HG03175 (cell line): ENCODE results near the gene NTN4.
A peak's percentile ranks its signal among the peaks of the same experiment; 100 is the strongest.
"Not testable (repeated sequence)": the region's sequence is repeated elsewhere in the genome, so short reads cannot be mapped to it uniquely, and the experiment has no call there.

Experiments
- ATAC-seq: cut with Tn5 transposase; IDR thresholded peaks from one replicate; pipeline ENCODE4 v1.9.1; 2021; ENCODE audit warnings: mild to moderate bottlenecking, moderate library complexity; ENCODE audit not compliant: unreplicated experiment

NTN4 gene

DNA sequence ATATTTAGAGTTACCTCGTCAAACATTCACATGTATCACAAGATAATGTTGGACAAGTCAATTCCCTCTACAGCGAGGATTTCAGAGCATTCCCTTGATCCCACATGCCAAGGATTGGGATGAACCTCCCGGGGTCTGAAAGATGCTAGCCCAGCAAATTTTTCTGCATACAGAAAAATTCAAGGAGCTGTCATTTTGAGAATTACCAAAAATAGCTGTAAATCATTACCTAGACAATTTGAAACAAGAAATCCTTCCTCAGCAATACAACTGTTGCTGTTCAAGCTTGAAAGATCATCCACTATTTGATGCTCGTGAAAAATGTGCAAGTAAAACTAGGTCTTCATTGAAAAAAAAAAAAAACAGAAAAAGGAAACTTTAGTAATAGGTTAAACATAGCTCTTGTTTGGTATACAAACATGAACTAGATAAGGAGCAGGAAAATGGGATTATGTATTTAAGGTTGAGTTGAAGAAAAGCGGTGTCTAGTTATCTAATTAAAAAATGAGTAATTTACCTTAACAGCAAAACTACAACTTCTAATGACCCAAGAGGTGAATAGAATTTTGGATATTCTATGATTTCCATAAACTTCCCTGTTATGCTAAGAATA lies 73.1 kb downstream of the NTN4 start:
- ATAC-seq, result no peak

DNA sequence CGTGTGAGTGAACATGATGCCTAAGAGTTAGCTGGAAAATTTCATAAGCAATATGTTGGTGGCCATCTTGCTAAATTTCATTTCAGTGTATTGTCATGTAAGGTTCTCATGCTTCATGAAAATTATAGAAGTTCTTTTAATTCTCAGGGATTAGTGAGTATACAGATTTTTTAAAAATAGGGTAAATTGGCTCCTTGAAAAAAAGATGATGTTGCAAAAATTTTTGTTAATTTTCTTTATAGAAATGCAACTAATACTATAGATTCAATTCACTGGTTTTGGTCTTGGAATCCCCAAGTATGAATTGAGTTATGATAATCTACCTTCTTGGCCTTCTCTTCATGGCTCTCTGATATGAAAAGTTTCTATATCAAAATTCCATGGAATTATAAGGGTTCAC lies 75.4 kb downstream of the NTN4 start:
- no peak for ATAC-seq

DNA sequence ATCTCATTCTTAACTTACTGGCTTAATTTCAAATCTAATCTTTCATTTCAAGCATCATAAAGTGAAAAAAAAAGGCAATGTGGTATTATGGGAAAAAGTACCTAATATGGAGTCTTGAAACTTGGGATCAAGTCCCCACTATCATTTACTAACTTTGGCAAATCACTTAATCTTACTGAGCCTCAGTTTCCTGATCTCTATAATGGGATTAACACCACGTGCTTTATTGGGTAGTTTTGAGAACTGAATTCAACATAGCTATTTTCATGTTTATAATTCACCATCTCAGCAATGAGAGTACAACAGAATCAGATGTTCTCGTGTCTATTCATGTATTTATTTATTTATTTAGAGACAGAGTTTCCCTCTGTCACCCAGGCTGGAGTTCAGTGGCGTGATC lies 78.3 kb downstream of the NTN4 start:
- no peak for ATAC-seq

DNA sequence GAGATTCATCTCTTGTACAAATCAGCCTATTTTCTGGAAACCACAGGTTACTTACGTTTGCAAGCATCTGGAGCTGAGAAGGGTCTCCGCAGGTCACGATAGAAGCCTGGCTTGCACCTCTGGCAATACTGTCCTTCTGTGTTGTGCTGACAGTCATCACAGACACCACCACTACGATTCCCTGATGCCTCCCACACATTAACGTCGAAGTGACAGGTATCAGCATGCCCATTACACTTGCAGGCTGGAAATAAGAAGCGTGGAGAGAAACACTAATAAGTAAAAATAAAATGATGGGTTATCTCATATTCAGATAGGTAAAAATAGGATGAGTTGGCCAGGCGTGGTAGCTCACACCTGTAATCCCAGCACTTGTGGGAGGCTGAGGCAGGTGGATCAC lies 80.2 kb downstream of the NTN4 start:
- no peak for ATAC-seq

DNA sequence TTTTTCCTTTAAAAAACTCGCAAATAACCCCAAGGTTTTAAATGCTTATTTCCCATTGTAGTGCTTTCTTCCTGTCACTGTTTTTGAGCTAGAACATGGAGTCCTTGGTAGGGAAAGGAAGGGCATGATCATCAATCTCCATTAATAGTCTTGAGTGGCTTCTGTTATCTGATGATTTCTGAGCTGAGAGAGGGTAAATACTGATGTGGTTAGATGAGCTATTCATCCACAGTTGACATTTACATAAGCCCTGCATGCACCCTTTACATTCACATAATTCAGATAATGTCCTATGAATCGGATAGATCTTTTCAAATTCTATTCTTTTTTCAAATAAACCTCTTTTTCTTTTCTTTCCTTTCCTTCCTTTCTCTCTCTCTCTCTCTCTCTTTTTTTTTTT lies 81.4 kb downstream of the NTN4 start:
- no peak for ATAC-seq

DNA sequence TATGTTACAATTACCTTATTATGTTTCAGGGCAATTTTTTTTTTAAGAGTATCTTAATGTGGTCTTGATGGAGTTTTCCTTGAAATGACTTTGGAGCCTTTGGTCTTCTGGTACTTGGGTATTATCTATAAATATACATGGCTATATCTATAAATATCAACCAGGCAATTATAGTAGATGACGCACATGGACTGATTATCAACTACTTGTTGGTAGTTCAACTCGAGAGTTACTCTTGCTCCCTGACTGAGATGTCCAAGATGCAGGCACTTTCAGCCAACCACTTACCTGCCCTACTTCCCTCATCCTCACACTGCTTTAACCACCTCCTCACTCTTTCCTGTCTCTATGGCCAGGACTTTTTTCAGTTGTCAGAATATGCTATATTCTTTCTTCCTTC lies 85.4 kb downstream of the NTN4 start:
- no peak for ATAC-seq

DNA sequence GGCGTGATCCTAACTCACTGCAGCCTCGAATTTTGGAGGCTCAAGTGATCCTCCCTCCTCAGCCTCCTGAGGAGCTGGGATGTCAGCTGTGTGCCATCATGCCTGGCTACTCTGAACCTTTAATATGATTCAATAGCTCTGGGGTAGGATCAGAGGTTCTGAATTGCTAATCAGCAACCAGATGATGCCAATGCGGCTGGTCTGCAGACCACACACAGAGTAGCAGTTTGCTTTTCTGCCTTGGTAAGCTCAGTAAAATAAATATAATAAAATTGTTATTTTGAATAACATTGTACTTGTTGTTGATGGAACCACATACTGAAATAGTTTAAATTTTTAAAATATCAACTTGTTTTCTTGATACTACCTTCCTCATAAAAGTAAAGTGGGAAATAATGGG lies 86.6 kb downstream of the NTN4 start:
- ATAC-seq, result no peak

DNA sequence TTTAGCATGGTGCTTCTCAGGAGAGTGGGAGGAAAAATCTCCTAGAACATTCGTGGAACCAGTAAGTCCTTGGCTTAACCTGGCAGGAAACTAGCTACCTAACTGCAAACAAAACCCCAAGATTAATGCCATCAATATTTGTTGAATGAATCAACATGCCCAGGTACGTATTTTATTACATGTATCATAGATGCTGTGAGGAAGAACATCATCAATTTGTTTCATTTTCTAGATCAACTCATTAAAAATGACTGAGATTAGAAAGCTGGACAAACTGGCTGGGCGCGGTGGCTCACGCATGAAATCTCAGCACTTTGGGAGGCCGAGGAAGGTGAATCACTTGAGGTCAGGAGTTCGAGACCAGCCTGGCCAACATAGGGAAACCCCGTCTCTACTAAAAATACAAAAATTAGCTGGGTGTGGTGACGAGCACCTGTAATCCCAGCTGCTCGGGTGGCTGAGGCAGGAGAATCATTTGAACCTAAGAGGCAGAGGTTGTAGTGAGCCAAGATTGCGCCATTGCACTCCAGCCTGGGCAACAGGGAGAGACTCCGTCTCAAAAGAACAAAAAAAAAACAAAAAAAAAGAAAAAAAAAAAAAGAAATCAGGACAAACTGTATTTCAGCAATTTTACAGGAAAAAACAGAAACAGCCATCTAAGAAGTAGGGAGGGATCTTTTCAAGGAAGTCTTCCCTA lies 88.7 kb downstream of the NTN4 start:
- ATAC-seq, result no peak

DNA sequence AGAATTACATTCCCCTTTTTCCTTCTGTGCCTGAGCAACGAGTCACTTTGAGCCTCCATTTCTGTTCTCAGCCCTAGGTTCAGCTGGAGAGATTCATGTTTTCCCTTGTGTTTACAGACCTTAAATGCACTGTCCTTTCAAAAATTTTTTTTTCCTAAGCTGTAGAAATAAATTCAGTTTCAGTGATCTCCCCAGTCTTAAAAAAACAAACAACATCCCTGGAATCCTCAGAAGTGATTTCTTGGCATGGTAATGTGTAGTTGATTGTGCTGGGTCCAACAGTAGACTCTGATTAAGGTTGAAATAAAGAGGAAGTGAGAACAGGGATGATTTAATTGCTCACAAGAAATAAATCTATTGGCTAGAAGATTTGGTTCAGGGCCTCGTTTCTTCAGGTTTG lies 89.3 kb downstream of the NTN4 start:
- no peak for ATAC-seq

DNA sequence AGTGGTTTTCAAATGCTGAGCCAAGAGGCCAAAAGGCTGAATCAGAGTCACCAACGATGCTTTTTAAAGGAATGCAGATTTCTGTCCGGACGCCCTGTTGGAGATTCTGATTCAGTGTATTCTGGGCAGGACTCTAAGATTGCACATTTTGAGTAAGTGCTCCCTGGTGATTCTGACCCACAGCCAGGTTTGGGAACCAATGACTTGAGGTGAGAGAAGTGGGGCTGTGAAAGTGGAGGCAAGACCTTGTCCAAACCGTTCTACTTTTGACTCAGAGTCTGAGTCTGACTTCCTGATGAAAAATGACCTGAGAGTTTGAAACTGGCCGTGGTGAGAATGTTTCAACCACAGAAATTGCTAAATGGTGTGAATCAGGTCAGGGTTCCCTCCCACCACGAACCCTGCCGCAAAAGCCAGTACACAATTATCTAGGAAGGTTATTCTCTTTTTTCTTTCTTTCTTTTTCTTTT lies 90.2 kb downstream of the NTN4 start:
- ATAC-seq, result peak; percentile 99

DNA sequence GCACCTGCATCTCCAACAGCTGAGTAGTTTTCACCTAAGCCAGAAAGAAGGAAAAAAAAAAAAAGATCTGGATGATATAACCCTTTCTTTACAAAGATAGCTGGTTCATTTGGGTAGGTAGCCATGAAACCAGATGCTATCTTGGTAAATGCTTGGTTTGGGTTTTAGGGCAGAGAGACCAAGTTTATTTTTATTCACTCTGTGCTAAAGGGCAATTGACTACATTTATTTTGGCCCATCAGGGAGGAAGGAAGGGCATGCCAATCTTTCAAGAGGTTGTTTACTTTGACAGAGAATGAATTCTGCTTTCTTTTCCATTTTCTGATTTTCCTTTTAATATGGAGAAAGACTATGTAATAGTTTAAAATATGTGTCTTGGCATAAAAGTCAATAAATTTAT lies 91.0 kb downstream of the NTN4 start:
- ATAC-seq, result no peak

DNA sequence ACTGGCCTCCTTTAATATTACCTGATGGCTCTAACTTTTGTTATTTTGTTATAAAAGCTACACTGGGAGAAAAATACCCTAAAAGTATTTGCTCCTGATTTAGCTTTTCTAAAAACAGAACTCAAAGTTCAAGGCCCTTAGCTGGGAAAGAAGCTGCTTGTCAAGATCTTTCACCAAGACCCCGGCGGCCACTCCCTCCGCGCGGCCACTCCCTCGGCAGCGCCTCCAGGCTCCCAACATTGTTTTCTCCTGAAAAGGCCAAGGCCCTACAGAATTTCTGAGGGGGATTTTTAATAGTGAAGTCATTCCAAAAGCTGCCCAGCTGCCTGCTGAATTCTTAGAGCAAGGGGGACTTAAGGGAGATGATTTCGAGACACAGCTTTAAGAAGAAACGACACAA lies 96.4 kb downstream of the NTN4 start:
- ATAC-seq, result no peak

DNA sequence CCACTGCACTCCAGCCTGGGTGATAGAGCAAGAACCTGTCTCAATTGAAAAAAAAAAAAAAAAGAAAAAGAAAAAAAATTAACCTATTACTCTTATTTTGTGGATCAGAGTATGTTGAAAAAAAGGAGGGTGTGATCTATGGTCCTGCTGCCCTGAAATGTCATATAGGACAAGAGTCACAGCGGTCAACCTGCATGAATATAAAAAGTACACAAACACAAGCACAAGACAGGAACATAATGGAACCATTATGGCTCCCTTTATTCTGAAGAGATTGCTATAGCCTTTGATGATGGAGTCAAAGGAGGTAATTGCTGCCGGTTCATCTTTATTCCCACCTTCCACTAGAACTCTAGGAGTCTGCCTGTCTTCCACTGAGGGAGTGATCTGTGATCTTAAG lies 96.9 kb downstream of the NTN4 start:
- no peak for ATAC-seq

DNA sequence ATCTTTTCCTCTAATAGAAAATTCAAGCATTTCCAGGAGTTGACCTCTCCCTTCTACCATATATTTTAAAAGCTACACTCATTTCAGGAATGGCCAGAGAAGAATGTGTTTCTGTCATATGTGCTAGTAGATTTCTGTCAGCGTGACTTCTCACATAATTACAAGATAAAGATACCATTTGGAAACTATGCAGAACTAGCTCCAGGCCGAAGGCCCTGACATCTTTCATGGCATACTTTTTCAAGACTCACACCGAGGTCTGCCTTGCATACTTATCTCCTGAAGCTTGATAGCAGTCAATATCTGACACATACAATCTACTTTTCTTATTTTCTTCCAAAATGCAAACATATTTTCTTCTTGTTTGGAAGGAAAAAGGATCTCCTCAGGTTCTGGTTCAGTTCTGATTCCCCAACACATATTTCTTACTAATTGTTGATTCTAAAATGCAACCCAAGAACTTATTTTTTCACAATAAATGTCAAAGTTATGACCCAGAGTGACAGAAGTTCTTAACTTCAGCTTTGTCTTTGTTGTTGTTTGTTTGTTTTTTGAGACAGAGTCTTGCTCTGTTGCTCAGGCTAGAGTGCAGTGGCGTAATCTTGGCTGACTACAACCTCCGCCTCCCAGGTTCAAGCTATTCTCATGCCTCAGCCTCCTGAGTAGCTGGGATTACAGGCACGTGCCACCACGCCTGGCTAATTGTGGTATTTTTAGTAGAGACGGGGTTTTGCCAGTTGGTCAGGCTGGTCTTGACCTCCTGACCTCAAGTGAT lies 99.5 kb downstream of the NTN4 start:
- no peak for ATAC-seq

DNA sequence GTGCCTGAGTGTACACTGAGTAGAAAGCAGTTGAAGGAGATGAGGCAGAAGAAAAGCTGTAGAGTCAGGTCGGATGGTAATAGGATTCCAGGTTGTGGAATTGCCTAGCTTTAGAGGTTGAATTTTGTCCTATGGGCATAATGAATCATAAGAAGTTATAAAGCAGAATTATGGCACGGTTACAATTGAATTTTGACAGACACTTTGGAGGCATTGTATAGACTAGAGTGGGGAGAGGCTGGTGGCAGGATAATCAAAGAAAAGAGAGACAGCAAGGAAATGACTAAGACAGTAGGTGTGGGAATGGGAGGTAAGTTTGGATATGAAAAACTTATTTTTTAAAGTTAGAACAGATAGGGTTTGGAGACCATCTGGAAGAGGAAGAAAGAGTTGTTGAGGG lies 102.6 kb downstream of the NTN4 start:
- ATAC-seq, result no peak

DNA sequence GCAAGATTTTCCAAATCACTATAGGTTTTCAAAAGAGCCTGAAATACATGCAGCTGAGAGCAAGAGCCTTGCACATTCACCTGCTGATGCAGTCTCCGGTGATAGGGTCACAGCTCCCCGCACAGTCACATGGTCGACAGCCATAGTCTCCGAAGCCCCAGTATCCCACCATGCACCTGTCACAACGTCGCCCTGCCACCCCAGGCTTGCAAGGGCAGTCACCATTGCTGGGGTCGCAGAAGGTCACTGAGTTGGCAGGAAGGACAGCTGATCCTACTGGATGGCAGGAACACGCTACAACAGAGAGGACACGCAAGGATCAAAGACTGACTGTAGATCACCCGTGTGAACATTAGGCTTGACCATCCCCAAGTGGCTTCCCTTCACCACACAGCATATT lies 107.1 kb downstream of the NTN4 start:
- ATAC-seq, result no peak

DNA sequence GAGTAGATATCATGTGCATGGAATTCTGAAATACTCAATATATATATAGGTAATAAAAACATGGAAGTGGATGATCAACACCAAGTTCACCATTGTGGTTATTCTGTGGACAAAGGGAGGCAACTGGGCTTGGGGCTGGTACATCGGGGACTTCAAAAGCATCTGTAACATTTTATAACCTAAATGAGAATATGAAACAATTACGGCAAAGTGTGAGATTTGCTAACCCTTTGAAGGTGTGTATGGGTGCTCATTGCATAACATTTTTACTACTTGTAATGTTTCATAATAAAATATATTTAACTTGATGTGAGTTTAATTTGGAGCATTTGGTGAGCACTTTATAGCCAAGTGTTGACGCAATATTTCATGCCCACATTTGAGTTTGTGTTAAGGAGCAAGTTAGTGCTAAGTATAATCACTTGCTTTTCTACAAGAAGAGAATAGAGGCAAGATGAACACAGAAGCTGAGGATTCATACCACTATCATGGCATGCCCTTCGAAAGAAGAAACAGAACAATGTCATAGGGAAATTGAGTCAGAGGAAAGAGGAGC lies 109.3 kb downstream of the NTN4 start:
- no peak for ATAC-seq

DNA sequence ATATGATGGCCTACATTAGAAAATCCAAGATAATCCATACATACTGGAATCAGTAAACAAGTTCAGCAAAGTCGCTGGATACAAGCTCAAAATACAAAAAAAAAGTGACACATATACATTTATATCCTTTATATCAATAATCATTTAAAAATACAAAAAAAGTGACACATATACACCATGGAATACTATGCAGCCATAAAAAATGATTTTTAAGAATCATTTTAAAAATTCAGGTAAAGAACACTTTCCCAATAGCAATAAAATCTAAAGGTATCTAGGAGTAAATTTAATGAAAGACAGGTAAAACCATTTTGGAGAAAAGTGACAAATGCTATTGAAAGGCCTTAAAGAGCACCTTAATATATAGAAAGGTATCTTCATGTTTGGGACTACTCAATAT lies 111.9 kb downstream of the NTN4 start:
- no peak for ATAC-seq

DNA sequence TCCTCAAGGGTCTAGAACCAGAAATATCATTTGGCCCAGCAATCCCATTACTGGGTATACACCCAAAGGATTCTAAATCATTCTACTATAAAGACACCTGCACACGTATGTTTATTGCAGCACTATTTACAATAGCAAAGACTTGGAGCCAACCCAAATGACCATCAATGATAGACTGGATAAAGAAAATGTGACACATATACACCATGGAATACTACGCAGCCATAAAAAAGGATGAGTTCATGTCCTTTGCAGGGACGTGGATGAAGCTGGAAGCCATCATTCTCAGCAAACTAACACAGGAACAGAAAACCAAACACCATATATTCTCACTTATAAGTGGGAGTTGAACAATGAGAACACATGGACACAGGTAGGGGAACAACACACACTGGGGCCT lies 112.8 kb downstream of the NTN4 start:
- ATAC-seq, result not testable (repeated sequence)

DNA sequence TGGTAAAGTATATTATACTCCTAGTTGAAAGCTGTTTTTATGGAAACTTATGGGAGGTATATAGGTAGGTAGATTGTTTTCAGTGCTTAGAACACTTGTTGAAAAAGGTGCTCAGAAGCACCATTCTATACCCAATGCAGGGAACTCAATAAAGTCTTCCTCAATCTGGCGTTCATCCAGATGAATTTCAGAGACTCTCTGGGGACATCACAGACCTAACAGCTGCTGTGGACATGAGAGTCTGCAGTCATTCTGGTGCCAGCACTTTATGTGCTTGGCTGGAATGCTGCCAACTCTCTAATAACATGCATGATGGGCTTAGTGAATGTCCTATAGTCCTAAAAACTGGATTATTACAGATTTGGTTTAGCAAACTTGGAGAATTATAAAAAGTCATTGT lies 115.9 kb downstream of the NTN4 start:
- no peak for ATAC-seq

DNA sequence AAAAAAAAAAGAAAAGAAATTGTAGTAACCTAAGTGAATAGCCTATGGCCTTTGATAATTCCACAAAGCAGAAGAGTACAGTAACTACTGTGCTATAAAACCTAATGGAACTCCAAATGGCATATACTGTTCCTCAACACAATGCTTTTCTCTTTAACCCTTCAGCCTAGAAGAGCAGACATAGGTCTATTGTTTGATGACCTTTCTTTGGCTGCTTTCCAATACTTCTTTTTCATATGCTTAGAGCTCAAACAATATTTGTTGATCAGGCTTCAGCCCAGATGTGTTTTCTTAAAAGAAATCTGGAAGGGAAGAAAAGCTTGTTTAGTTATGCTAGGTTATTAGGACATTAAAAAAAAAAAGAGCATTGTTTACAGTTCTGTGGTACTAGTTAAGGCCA lies 116.4 kb downstream of the NTN4 start:
- no peak for ATAC-seq

DNA sequence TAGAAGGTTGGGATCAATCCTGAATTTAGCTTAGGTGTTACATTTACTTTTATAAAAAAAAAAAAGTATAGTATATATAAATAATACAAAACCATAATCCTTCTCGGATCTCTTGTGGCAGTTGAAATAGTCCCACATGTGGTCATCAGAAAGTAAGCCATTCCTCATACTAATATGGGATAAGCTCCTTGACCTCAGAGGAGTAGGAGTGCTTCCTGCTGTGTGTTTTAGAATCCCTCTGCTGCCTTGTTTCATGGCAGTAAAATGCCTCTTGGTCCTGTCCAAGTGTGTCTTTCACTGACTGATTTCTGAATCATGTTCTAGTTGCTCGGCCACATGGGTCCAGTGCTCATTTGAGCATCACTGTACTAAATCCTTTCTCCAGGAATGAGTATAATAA lies 117.0 kb downstream of the NTN4 start:
- ATAC-seq, result no peak
